HG03196 (cell line): ENCODE data around the gene SHROOM2.
A peak's percentile ranks its signal among the peaks of the same experiment; 100 is the strongest.
"Not testable (repeated sequence)": the region's sequence is repeated elsewhere in the genome, so short reads cannot be mapped to it uniquely, and the experiment has no call there.

Source experiments
- ATAC-seq: cut with Tn5 transposase; IDR thresholded peaks from one replicate; pipeline ENCODE4 v1.9.1; 2021; ENCODE audit not compliant: unreplicated experiment

SHROOM2 gene

GRCh38 chrX:9829308-9830267 is 43.4 kb downstream of the SHROOM2 start:
- peak; percentile 92 for ATAC-seq

GRCh38 chrX:9832811-9833210 is 46.6 kb downstream of the SHROOM2 start:
- ATAC-seq: no peak

DNA sequence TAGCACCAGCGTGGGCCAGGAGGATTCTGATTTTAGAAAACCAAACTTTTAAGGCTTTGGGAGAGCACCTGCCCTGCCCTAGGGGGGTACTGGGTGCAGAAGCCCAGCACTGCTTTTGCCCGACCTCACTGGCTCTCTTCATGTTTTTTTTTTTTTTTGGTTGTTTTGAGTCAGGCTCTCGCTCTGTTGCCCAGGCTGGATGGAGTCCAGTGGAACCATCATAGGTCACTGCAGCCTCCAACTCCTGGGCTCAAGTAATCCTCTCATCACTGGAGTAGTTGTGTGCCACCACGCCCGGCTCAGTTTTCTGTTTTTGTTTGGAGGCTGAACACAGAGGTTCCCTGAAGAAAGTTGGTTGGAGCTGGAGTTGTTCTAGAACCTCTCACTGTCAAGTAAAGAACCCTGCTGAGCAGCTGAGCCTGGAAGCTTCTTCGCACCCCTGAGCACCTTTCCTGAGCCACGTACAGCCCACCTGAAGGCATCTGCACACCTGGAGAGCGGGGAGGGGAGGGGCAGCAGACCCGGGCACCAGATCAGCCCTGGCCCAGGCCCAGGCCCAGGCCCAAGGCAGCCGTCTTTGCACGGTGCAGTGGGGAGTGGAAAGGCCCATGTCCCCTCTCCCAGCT is 49.5 kb downstream of the SHROOM2 start:
- ATAC-seq: no peak

DNA sequence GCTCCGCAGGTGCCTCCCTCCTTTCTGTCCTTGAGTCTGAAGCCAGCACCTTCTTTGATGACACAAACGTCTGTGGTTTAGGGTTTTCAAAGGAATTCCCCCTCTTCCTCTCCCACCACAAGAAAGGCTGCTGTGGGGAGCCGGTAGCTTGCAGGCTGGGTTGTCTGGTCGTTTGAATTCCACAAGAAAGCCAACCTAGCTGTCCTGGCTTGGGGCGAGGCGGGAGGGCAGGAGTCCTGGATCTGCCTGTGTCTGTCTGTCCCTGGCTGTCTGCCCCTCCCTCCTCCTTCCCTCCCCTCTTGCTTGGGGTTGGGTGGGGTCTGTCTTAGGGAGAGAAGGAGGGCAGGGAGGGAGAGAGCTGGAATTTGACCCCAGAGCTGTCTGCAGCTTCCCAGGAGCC is 56.3 kb downstream of the SHROOM2 start:
- ATAC-seq: no peak

DNA sequence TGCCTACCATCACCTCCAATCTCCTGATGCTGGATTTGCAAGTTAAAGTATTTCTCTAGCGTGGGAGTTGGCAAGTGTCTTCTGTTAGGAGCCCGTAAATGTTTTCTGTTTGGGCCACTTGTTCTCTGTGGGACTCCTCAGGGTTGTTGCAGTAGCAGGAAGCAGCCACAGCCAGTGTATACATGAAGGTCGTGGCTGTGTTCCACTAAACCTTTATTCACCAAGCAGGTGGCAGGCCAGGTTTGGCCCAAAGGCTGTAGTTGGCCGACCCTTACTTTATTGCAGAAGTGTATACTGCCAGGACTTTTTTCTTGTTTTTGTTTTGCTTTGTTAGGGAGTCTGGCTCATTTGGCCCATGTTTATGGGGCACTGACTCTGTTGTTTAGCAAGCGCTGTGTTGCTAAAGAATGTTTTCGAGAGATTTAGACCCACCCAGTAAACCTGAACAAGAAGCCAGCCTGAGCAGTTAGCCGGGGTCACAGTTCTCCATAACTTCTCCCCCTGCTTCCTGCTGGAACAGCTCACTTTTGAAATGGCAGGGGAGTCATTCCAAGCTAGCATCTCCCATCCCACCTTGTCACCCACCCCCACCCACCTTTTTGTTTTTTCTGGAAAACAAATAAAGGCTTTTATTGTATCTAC is 58.8 kb downstream of the SHROOM2 start:
- ATAC-seq: no peak

DNA sequence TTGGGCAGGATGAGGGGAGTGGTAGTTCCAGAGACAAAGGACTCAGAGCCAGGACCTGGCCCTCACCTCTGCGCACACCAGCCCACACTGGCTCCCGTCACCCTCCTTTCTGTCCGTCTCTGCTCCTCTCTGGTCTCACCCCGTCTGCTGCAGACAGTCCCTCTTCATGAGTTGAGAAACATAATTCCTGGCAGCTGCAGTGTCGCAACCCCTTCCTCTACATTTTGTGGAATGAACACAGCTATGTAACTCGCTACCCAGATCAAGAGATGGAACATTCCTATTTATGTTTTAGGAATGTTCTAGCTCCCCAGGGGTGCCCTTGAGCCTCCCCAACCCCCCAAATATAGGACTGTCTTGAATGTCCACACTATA is 59.3 kb downstream of the SHROOM2 start:
- ATAC-seq: no peak

- ATAC-seq: no peak
Measured at GRCh38 chrX:9846631-9847030, 60.4 kb downstream of the SHROOM2 start.

DNA sequence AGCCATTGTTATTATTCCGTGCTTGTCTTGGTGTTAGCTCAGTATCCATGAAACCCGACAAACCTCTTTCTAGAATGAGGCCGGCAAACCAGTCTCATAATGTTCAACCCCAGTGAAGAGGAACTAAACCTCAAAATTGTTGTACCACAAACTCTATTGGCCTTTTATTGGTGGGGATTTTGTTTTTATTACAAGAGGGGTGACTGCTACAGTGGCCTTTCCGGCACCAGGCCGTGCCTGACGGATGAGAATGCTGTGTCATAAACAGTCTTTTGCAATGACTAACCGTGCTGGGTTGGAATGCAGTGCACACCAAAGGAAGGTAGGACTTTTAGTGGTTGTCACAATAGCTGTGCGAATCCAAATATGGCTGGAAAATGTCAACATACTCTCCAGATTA is 60.8 kb downstream of the SHROOM2 start:
- ATAC-seq: no peak

DNA sequence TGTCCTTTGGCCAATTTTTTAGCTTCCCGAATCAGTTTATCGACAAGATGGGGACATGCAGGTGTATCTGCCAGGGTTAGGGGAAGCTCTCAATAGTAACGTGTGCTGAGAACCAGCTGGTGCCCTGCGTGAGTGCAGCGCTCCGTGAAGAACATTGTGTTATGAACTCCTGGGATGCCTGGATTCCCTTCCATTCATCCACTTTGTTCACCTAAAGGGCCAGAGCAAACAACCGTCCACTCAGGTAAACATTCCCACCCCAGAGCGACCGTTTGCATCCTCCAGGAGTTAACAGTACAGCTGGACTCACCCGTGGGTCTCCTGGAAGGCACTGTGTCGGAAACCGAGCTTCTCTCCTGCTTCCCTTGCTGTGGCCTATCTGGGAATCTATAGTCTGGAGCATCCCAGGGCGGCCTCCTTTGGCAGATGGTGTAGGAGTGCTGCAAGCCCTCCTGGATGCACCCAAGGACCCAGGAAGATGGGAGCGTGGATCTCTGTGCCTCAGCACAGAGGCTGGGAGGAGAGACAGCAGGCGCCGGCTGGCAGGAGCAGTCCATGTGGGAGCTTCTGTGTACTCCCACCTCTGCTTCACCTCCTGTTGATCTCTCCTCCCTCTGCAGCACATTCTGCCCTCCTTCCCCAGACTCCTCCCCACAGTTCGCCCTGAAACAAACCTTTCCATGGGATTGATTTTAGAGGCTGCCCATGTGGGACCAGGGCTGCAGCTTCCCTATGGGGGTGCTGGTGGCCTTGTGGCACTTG is 62.7 kb downstream of the SHROOM2 start:
- ATAC-seq: no peak

- ATAC-seq: no peak
Measured at GRCh38 chrX:9851890-9852289, 65.7 kb downstream of the SHROOM2 start.

DNA sequence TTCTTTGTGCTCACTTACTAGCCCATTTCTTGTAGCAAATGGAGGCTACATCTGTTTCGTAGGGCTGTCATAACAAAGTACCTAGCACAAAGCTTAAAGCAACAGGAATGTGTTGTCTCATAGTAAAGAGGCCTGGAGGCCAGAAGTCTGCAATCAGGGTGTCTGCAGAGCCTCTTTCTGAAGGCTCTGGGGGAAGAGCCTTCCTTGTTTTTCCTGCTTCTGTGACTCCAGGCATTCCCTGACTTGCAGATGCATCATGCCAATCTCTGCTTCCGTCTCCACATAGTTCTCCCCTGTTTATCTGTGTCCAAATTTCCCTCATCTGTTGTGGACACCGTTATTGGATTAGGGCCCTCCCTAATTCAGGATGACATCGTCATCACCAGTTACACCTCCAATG is 67.1 kb downstream of the SHROOM2 start:
- no peak for ATAC-seq

DNA sequence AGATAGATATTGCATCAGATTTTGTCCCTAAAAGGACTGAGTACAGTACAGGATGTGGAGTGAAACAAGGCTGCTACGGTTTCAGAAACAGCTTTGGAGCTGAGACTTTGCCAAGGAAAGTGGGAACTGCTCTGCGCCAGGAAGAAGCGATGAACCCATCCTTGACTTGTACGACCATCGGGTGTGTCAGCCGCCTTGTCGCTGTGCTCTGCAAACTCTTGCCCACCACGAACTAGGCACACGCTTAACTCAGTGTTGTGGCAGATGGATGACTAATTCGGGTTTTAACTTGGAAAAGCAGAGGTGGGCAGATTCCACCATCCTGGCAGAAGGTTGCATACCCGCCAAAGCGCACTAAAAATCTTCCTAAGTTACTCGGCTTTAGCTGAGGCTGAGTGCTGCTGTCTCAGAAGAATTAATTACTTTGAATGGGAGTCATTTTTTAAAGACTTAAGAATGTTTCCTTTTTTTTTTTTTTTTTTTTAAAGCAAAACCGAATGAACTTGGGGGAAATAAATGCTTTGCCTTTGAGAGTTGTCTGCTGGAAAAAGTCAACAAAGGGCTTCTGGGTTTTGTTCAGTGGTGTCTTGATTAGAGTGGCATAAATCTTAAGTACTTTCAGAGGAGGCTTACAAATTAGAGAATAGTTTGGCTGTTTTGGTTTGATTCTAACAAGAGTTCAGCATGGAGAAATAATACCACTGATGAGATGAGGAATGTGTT is 69.5 kb downstream of the SHROOM2 start:
- no peak for ATAC-seq

GRCh38 chrX:9856588-9856987 is 70.4 kb downstream of the SHROOM2 start:
- ATAC-seq: no peak

GRCh38 chrX:9857575-9858474 is 71.6 kb downstream of the SHROOM2 start:
- no peak for ATAC-seq

DNA sequence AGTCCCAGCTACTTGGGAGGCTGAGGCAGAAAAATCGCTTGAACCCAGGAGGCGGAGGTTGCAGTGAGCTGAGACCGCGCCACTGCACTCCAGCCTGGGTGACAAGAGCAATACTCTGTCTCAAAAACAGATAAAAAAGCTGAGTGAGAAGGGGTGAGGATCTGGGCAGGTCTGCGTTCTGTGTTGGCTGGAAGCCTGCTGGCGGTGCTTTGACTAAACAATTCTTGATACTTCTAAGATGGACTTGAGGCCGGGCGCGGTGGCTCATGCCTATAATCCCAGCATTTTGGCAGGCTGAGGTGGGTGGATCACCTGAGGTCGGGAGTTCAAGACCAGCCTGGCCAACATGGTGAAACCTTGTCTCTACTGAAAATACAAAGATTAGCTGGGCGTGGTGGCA is 72.5 kb downstream of the SHROOM2 start:
- ATAC-seq: not testable (repeated sequence)

- no peak for ATAC-seq
Measured at GRCh38 chrX:9859711-9860555, 73.7 kb downstream of the SHROOM2 start.

- no peak for ATAC-seq
Measured at GRCh38 chrX:9860826-9861225, 74.6 kb downstream of the SHROOM2 start.

- ATAC-seq: no peak
Measured at GRCh38 chrX:9861711-9862110, 75.5 kb downstream of the SHROOM2 start.

DNA sequence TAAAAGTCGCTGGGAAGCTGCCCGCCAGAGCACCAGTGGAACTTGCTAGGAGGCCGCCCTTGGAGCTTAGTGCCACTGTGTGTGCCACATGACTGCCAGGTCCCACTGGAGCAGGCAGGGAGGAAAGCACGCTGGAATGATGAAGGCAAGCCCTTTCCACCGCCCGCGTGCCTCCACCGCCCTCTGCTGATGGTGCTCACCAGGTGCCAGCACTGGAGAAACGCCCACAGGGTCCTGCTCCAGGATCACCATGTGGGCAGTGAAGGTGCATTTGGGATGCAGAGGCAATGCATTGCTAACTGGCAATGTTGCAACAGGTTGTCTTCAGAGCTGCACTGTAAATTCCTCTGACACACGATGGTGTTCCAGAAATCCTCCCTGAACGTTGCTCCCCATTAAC is 76.3 kb downstream of the SHROOM2 start:
- ATAC-seq: no peak
